Activated CD4-positive, alpha-beta T cell treated with anti-CD3 and anti-CD28 coated beads, Interleukin-10, Interleukin-2, amounts not matched to agents 100 ng/mL and 50 ng/mL, durations not matched to agents 16 hours and 8 hours (primary cell): ENCODE data around the gene SPHK1.

Source experiments
- DNase-seq: peaks from one replicate; pipeline ENCODE4 v3.0.0-alpha.2; 2020

Gene SPHK1

GRCh38 chr17:76410328-76410965 is 26.0 kb downstream of the SPHK1 start:
- DNase-seq: no peak

GRCh38 chr17:76411247-76411646 is 26.8 kb downstream of the SPHK1 start:
- DNase-seq: no peak

- no peak for DNase-seq
Observed at GRCh38 chr17:76414334-76415295, 30.2 kb downstream of the SPHK1 start.

- DNase-seq: no peak
Observed at GRCh38 chr17:76415786-76416185, 31.4 kb downstream of the SPHK1 start.

- no peak for DNase-seq
Observed at GRCh38 chr17:76416457-76416856, 32.0 kb downstream of the SPHK1 start.

GRCh38 chr17:76416899-76417298 is 32.5 kb downstream of the SPHK1 start:
- no peak for DNase-seq

- no peak for DNase-seq
Observed at GRCh38 chr17:76417499-76418143, 33.2 kb downstream of the SPHK1 start.

- DNase-seq: no peak
Observed at GRCh38 chr17:76419576-76420260, 35.3 kb downstream of the SPHK1 start.

GRCh38 chr17:76420356-76421043 is 36.1 kb downstream of the SPHK1 start:
- no peak for DNase-seq

- DNase-seq: no peak
Observed at GRCh38 chr17:76421044-76421407, 36.6 kb downstream of the SPHK1 start.

- no peak for DNase-seq
Observed at GRCh38 chr17:76422406-76422805, 38.0 kb downstream of the SPHK1 start.

GRCh38 chr17:76422860-76423259 is 38.5 kb downstream of the SPHK1 start:
- no peak for DNase-seq

GRCh38 chr17:76426853-76427252 is 42.4 kb downstream of the SPHK1 start:
- DNase-seq: no peak

GRCh38 chr17:76427501-76428231 is 43.3 kb downstream of the SPHK1 start:
- DNase-seq: no peak

GRCh38 chr17:76428511-76428910 is 44.1 kb downstream of the SPHK1 start:
- DNase-seq: no peak

GRCh38 chr17:76431509-76431908 is 47.1 kb downstream of the SPHK1 start:
- no peak for DNase-seq

- no peak for DNase-seq
Observed at GRCh38 chr17:76432004-76432403, 47.6 kb downstream of the SPHK1 start.

GRCh38 chr17:76432712-76433336 is 48.4 kb downstream of the SPHK1 start:
- DNase-seq: peak; percentile 30

- no peak for DNase-seq
Observed at GRCh38 chr17:76433693-76434092, 49.3 kb downstream of the SPHK1 start.

GRCh38 chr17:76434870-76435269 is 50.5 kb downstream of the SPHK1 start:
- no peak for DNase-seq

- DNase-seq: no peak
Observed at GRCh38 chr17:76435751-76436150, 51.3 kb downstream of the SPHK1 start.
